Transverse colon (tissue), 4 donors: Measurements from ENCODE around the gene UBR3. TPM values are rescaled to one million over a fixed set of nuclear protein-coding genes. Genes with fewer than 3 reads are reported as not detected.

ENCODE experiments used
- DNase-seq: peaks from one replicate; pipeline ENCODE4 v3.0.0-alpha.2; 2019
- H3K27ac ChIP-seq, 4 donors: fragments of 200-600 bp; sonication (generic); 2 replicates each; pipeline ENCODE4 v1.5.1; 2016 to 2018; ENCODE audit warnings: inconsistent platforms in 4 of 4
- H3K27me3 ChIP-seq: fragments of 200-600 bp; sonication (generic); 2 replicates; pipeline ENCODE4 v1.5.1; 2017; ENCODE audit warnings: inconsistent platforms
- H3K36me3 ChIP-seq, 4 donors: fragments of 200-600 bp; sonication (generic); 2 replicates each; pipeline ENCODE4 v1.5.1; 2017 to 2019; ENCODE audit warnings: inconsistent platforms in 4 of 4
- H3K4me1 ChIP-seq, 4 donors: fragments of 200-600 bp; sonication (generic); 2 replicates each; pipeline ENCODE4 v1.5.1; 2017 to 2020; ENCODE audit warnings: inconsistent platforms in 4 of 4
- H3K4me3 ChIP-seq, 4 donors: fragments of 200-600 bp; sonication (generic); 1 replicate in 1 of 4; 2 replicates in 3 of 4; pipeline versions ENCODE4 v1.5.1 to v1.6.1; 2017 to 2019; ENCODE audit warnings: inconsistent platforms in 4 of 4
- H3K9me3 ChIP-seq, 2 donors: fragments of 200-600 bp; sonication (generic); 2 replicates each; pipeline ENCODE4 v1.5.1; 2017 to 2019; ENCODE audit warnings: inconsistent platforms in 2 of 2
- EP300 ChIP-seq: sonication (generic); formaldehyde crosslinking; IDR thresholded peaks from one replicate; pipeline ENCODE4 v1.6.1; 2017; ENCODE audit warnings: antibody characterized with exemption, low read depth
- POLR2A ChIP-seq: fragments of 450-650 bp; IDR thresholded peaks from one replicate; pipeline ENCODE4 v1.6.1; 2016; ENCODE audit warnings: antibody characterized with exemption, mild to moderate bottlenecking, moderate library complexity
- POLR2AphosphoS5 ChIP-seq, 3 donors: sonication (generic); formaldehyde crosslinking; IDR thresholded peaks; one replicate each; pipeline ENCODE4 v1.6.1; 2016; ENCODE audit warnings: antibody characterized with exemption in 3 of 3
- WGBS, 2 donors: methylation state at CpG; one replicate each; pipeline ENCODE4 v1.1.5; 2018; ENCODE audit warnings: low coverage in 1 of 2; 5-methylcytosine and 5-hydroxymethylcytosine counted together
- in situ Hi-C, 4 donors: fragments of 200-750 bp; cut with MboI; loops; one replicate each; pipeline versions ENCODE4 v1.15.0 to v1.15.1; 2017; ENCODE audit warnings: low sequenced_read_pairs in 3 of 4, low pct_ligation_motif_present in 1 of 4, low pct_unique_long_range_greater_than_20kb in 1 of 4
- intact Hi-C: fragments of 100-400 bp; cut with DNase I; formaldehyde crosslinking; loops from one replicate; pipeline ENCODE4 v1.15.1; 2023; ENCODE audit warnings: low total_unique reads
- total RNA-seq, 4 donors: library from RNA; depleted of rRNA; stranded (reverse); fragments of >200 nt; gene quantifications; one replicate each; pipeline ENCODE4 v1.1.0, GENCODE V29; 2016
- TF ChIP-seq, protein P1 (sequence below), 5 experiments: fragments of 200-600 bp in 3 of 5; fragments of 450-650 bp in 2 of 5; sonication (generic) in 3 of 5; IDR thresholded peaks; 1 replicate in 2 of 5; 2 replicates in 3 of 5; pipeline ENCODE4 v1.5.1; 2016 to 2017; ENCODE audit warnings: antibody characterized with exemption in 5 of 5, inconsistent platforms in 3 of 5, mild to moderate bottlenecking in 2 of 5, moderate library complexity in 1 of 5

UBR3 gene
- total RNA-seq, 4 donors from 2014 or later: 45.2 to 79.0 (median 74.1) TPM

DNA sequence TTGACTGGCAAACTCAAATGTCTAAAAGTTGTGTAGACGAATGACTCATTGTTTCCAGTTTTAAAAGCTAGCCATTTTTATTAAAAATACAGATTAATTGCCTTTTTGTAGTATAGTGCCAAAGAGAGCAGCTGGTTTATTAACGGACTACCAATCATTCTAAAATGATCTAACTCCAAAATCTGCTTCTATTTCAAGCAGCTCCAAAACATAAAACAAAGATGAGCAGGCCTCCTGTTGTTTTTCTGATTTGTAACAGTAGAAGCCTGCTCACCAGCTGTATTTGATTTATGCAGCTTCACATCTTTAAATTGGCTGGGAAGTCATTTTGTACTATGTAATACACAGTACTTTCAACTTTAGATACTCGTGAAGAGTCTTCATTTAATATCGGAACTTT, 171.8 kb downstream of the UBR3 start:
- intact Hi-C loops: no loop called here
- TF ChIP-seq, protein P1, sequence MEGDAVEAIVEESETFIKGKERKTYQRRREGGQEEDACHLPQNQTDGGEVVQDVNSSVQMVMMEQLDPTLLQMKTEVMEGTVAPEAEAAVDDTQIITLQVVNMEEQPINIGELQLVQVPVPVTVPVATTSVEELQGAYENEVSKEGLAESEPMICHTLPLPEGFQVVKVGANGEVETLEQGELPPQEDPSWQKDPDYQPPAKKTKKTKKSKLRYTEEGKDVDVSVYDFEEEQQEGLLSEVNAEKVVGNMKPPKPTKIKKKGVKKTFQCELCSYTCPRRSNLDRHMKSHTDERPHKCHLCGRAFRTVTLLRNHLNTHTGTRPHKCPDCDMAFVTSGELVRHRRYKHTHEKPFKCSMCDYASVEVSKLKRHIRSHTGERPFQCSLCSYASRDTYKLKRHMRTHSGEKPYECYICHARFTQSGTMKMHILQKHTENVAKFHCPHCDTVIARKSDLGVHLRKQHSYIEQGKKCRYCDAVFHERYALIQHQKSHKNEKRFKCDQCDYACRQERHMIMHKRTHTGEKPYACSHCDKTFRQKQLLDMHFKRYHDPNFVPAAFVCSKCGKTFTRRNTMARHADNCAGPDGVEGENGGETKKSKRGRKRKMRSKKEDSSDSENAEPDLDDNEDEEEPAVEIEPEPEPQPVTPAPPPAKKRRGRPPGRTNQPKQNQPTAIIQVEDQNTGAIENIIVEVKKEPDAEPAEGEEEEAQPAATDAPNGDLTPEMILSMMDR (IDR thresholded peaks at IDR 0.05): no peak
- TF ChIP-seq POLR2A: no peak
- no peak for TF ChIP-seq POLR2AphosphoS5 (IDR thresholded peaks at IDR 0.05)
- no peak for TF ChIP-seq EP300
- H3K9me3 ChIP-seq: no peaks in the 10 kb centered on the region
- 76 to 85% methylated on average over 4 of the region's 4 CpGs for WGBS, 2 donors
- no peak for DNase-seq
- H3K4me3 ChIP-seq: no peak overlapping the region
- in situ Hi-C loops: no loop called here
- no peaks in the 10 kb centered on the region for H3K27me3 ChIP-seq
- no peak overlapping the region for H3K27ac ChIP-seq
- peaks cover 0 to 42% (median 15%) of the 10 kb centered on the region in 4 donors for H3K36me3 ChIP-seq
- no peaks in the 10 kb centered on the region for H3K4me1 ChIP-seq

DNA sequence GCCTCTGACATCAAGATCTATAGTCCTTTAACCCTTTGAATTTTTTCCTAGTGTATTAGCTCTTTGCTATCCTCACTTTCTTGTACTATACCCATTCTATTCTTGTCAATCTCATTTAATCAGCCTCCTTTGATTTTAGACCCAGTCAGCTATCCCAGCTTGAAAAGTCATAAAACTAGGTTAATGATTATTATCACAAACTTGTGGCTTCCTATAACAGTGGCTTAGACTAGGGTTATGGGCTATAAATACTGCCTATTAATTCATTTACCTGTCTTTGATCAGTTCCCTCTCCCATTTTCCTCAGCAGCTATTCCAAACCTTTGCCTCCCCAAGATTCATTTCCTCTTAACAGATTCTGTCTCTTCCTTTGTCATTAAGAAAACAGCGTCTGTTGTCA, 174.8 kb downstream of the UBR3 start:
- no peak overlapping the region for H3K4me3 ChIP-seq
- TF ChIP-seq EP300 (no peak), POLR2AphosphoS5 (IDR thresholded peaks at IDR 0.05) (no peak), POLR2A (no peak)
- TF ChIP-seq, protein P1 (IDR thresholded peaks at IDR 0.05): no peak
- no peak for DNase-seq
- H3K4me1 ChIP-seq: no peaks in the 10 kb centered on the region
- H3K27me3 ChIP-seq: no peaks in the 10 kb centered on the region
- WGBS, 2 donors: 95% methylated on average over 1 of the region's 1 CpG; no CpG with 5 or more reads in 1 of the 2 donors
- peaks cover 0 to 36% (median 14%) of the 10 kb centered on the region in 4 donors for H3K36me3 ChIP-seq
- no peaks in the 10 kb centered on the region for H3K9me3 ChIP-seq
- intact Hi-C loops (no loop called here), in situ Hi-C loops (no loop called here)
- no peak overlapping the region for H3K27ac ChIP-seq

DNA sequence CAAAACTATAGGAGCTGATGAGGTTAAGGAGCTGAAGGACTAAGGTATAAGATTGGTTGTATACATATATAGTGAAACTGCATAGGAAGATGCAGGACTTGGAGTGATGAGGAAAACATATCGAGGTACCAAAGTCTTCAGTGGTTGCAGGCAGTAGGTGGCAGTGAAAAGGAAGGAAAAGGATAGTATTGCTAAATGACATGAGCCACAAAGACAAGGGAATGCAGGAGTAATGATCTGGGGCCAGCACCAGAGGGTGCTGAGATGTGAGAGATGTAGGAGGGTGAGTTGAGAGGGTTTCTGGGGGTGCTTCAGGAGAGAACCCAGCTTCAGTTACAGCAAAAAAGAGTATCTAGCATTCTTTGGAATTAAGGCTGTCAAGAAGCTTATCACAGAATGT, 178.4 kb downstream of the UBR3 start:
- no peaks in the 10 kb centered on the region for H3K9me3 ChIP-seq
- in situ Hi-C loops: no loop called here
- intact Hi-C loops: loop anchor here (1.0 kb wide), 2 partner anchors 35 to 44 kb away; no protein-coding TSS in a partner anchor
- 74 to 80% methylated on average over 1 of the region's 1 CpG for WGBS, 2 donors
- peaks cover 0 to 34% (median 14%) of the 10 kb centered on the region in 4 donors for H3K36me3 ChIP-seq
- no peak for DNase-seq
- H3K4me1 ChIP-seq: no peaks in the 10 kb centered on the region
- H3K27ac ChIP-seq: no peak overlapping the region
- no peak overlapping the region for H3K4me3 ChIP-seq
- TF ChIP-seq POLR2A (no peak), POLR2AphosphoS5 (IDR thresholded peaks at IDR 0.05) (no peak), EP300 (no peak)
- TF ChIP-seq, protein P1 (IDR thresholded peaks at IDR 0.05): no peak
- no peaks in the 10 kb centered on the region for H3K27me3 ChIP-seq

DNA sequence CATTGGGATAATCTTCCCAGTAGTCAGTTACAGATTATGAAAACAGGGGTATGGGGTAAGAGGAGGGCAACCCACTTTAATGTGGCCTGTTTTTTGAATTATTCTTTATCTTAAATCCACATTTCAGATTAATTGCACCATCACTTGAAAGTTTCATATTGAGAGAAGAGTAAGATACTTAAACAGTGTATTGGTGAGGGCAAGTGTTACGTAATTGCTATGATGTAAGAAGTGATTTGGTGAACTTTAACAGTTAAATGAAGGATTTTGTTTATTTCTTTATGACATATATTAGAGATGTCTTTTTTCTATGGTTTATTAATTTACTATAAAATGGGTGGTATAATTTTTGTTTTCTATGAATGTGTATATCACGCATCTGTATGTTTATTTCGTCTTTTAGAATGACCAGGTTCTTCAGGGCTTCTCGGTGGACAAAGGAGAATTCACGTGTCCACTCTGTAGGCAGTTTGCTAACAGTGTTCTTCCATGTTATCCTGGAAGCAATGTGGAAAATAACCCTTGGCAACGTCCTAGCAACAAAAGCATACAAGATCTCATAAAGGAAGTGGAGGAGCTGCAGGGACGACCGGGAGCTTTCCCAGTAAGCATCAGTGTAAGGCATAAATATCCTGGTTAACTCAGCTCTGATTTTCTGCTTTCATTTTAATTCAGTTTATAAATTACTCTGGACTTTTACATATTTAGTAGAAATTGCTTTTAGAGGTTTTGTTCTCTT, 179.5 kb downstream of the UBR3 start:
- TF ChIP-seq POLR2AphosphoS5 (IDR thresholded peaks at IDR 0.05) (no peak), POLR2A (no peak), EP300 (no peak)
- TF ChIP-seq, protein P1 (IDR thresholded peaks at IDR 0.05): no peak
- no peaks in the 10 kb centered on the region for H3K9me3 ChIP-seq
- no peaks in the 10 kb centered on the region for H3K27me3 ChIP-seq
- no peak overlapping the region for H3K4me3 ChIP-seq
- intact Hi-C loops: no loop called here
- DNase-seq: no peak
- no peak overlapping the region for H3K27ac ChIP-seq
- in situ Hi-C loops: no loop called here
- peaks cover 0 to 34% (median 15%) of the 10 kb centered on the region in 4 donors for H3K36me3 ChIP-seq
- WGBS, 2 donors: 75 to 84% methylated on average over 8 of the region's 8 CpGs
- no peaks in the 10 kb centered on the region for H3K4me1 ChIP-seq
